PC-3 (cell line): ENCODE measurements around the gene PHF12. TPM values are rescaled to one million over a fixed set of nuclear protein-coding genes. Genes with fewer than 3 reads are reported as not detected.

ENCODE experiments used
- ATAC-seq: fragments of 200-7000 bp; cut with Tn5 transposase; 2 replicates; pipeline ENCODE4 v1.9.1; 2020; ENCODE audit warnings: mild to moderate bottlenecking, moderate library complexity
- BruUV-seq: library from RNA; stranded (reverse); fragments of 400-500 nt; replicated peaks from 2 replicates; lab custom pipeline; 2021; lab: Mats Ljungman, UMichigan
- CTCF ChIA-PET: fragments of 300-600 bp; sonication (Branson Sonifier 250); formaldehyde crosslinking; loops from one replicate; lab custom pipeline; 2022; ENCODE audit warnings: antibody characterized with exemption; lab: Charles Lee
- POLR2A ChIA-PET: fragments of 300-600 bp; sonication (Branson Sonifier 250); formaldehyde crosslinking; loops from one replicate; lab custom pipeline; 2022; ENCODE audit warnings: antibody characterized with exemption; ENCODE audit not compliant: unreplicated experiment; lab: Charles Lee
- DNase-seq: peaks from one replicate; pipeline ENCODE4 v3.0.0-alpha.2; 2015
- H2AFZ ChIP-seq: fragments of 300-600 bp; sonication (generic); 2 replicates; pipeline ENCODE4 v1.6.0; 2016; ENCODE audit warnings: antibody characterized with exemption, low read length
- H3F3A ChIP-seq: fragments of 300-600 bp; sonication (generic); one replicate; pipeline ENCODE4 v1.6.0; 2017; ENCODE audit warnings: antibody characterized with exemption, low read length, control low read depth, mild to moderate bottlenecking; ENCODE audit not compliant: unreplicated experiment
- H3K27ac ChIP-seq: fragments of 300-600 bp; sonication (generic); 2 replicates; pipeline ENCODE4 v1.5.1; 2016; ENCODE audit warnings: mild to moderate bottlenecking, low read length
- H3K27me3 ChIP-seq: fragments of 300-600 bp; sonication (generic); 2 replicates; pipeline ENCODE4 v1.6.1; 2016; ENCODE audit warnings: low read length, mixed read lengths
- H3K36me3 ChIP-seq: fragments of 300-600 bp; sonication (generic); 2 replicates; pipeline ENCODE4 v1.6.1; 2016; ENCODE audit warnings: low read depth, mixed run types, low read length, mixed read lengths
- H3K4me1 ChIP-seq: fragments of 300-600 bp; sonication (generic); 2 replicates; pipeline ENCODE4 v1.5.1; 2016; ENCODE audit warnings: low read length; ENCODE audit not compliant: insufficient read depth
- H3K4me2 ChIP-seq: fragments of 300-600 bp; sonication (generic); 2 replicates; pipeline ENCODE4 v1.6.0; 2016; ENCODE audit warnings: low read length
- H3K4me3 ChIP-seq: fragments of 300-600 bp; sonication (generic); 2 replicates; pipeline ENCODE4 v1.5.1; 2016; ENCODE audit warnings: mild to moderate bottlenecking, low read length, mixed read lengths
- H3K79me2 ChIP-seq: fragments of 300-600 bp; sonication (generic); 2 replicates; pipeline ENCODE4 v1.6.1; 2017; ENCODE audit warnings: low read length, mixed read lengths
- H3K9ac ChIP-seq: fragments of 300-600 bp; sonication (generic); 2 replicates; pipeline ENCODE4 v1.6.0; 2016; ENCODE audit warnings: mild to moderate bottlenecking, low read length
- H3K9me2 ChIP-seq: fragments of 300-600 bp; sonication (generic); replicated peaks from 2 replicates; pipeline ENCODE4 v1.6.1; 2016; ENCODE audit warnings: mixed run types, low read length, mixed read lengths
- H3K9me3 ChIP-seq: fragments of 300-600 bp; sonication (generic); 2 replicates; pipeline ENCODE4 v1.6.1; 2016; ENCODE audit warnings: low read length, mixed read lengths
- H4K20me1 ChIP-seq: fragments of 300-600 bp; sonication (generic); 2 replicates; pipeline ENCODE4 v1.6.1; 2016; ENCODE audit warnings: low read length, mixed read lengths
- EZH2 ChIP-seq: fragments of 300-600 bp; sonication (generic); IDR thresholded peaks from one replicate; pipeline ENCODE4 v1.6.1; 2017; ENCODE audit warnings: antibody characterized with exemption, mild to moderate bottlenecking, low read length; ENCODE audit not compliant: unreplicated experiment
- EZH2phosphoT487 ChIP-seq: fragments of 300-600 bp; sonication (generic); IDR thresholded peaks from 2 replicates; pipeline ENCODE4 v1.6.1; 2018; ENCODE audit warnings: mild to moderate bottlenecking, antibody characterized with exemption, low read length, borderline replicate concordance
- intact Hi-C: fragments of 100-400 bp; cut with micrococcal nuclease; formaldehyde crosslinking; loops from 2 replicates; pipeline ENCODE4 v1.9.0; 2023
- total RNA-seq: library from RNA; depleted of rRNA; stranded (reverse); fragments of >200 nt; gene quantifications from 2 replicates; pipeline ENCODE4 v1.2.3, GENCODE V29; 2014
- TF ChIP-seq, protein P1 (sequence below): fragments of 300-600 bp; sonication (generic); conservative IDR thresholded peaks from 2 replicates; pipeline ENCODE4 v1.5.1; 2017; ENCODE audit warnings: antibody characterized with exemption, low read depth, mild to moderate bottlenecking, low read length

The PHF12 gene
- total RNA-seq, 1 experiment from 2014 or later, result 25.0 TPM

DNA sequence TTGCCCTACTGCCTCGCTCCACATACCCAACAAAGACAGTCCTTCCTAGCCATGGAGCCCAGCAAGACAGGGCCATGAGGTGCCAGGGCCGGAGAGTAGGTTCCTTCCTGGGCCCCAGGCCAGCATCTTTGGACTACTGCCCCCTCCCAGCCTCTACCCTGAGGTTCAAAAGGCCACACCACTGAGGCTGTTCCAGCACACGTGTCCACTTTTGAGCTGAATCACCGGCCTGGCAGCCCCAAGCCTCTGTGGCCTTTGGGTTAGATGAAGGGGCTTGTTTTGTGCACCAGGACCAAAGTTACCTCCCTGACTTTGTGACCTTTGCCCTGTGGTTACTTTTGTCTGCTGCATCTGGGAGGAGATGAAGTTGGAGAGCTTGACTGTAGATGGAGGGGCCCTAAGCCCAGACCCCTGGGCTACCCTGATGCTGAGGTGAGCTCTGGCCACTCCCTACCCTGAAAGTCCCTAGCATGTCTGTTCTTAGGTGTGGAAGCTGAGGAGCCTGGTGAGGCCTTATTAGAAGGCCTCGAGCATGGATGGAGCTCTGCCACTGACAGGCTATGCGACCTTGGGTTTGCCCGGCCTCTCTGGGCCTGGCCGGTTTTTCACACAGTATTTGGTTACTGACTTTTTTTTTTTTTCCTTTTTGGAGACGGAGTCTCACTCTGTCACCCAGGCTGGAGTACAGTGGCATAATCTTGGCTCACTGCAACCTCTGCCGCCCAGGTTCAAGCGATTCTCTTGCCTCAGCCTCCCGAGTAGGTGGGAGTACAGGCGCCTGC, 42.5 kb upstream of the PHF12 start:
- no peak for ATAC-seq
- no peak for TF ChIP-seq EZH2
- TF ChIP-seq EZH2phosphoT487, result no peak
- TF ChIP-seq, protein P1, sequence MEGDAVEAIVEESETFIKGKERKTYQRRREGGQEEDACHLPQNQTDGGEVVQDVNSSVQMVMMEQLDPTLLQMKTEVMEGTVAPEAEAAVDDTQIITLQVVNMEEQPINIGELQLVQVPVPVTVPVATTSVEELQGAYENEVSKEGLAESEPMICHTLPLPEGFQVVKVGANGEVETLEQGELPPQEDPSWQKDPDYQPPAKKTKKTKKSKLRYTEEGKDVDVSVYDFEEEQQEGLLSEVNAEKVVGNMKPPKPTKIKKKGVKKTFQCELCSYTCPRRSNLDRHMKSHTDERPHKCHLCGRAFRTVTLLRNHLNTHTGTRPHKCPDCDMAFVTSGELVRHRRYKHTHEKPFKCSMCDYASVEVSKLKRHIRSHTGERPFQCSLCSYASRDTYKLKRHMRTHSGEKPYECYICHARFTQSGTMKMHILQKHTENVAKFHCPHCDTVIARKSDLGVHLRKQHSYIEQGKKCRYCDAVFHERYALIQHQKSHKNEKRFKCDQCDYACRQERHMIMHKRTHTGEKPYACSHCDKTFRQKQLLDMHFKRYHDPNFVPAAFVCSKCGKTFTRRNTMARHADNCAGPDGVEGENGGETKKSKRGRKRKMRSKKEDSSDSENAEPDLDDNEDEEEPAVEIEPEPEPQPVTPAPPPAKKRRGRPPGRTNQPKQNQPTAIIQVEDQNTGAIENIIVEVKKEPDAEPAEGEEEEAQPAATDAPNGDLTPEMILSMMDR, result no peak
- Histone ChIP-seq H2AFZ (no peak overlapping the region), H3K4me3 (no peak overlapping the region), H3K79me2 (no peaks in the 10 kb centered on the region), H3K9me2 (no peaks in the 10 kb centered on the region), H3K36me3 (no peaks in the 10 kb centered on the region), H3K27ac (no peak overlapping the region), H3K27me3 (no peaks in the 10 kb centered on the region), H3K9ac (no peak overlapping the region), H3F3A (no peaks in the 10 kb centered on the region), H3K4me2 (no peak overlapping the region), H3K9me3 (no peaks in the 10 kb centered on the region), H4K20me1 (no peaks in the 10 kb centered on the region), H3K4me1 (no peaks in the 10 kb centered on the region)
- BruUV-seq, result no TSS peak
- intact Hi-C loops, result no loop called here
- DNase-seq, result no peak
- ChIA-PET CTCF (no interaction called here), POLR2A (no interaction called here)

DNA sequence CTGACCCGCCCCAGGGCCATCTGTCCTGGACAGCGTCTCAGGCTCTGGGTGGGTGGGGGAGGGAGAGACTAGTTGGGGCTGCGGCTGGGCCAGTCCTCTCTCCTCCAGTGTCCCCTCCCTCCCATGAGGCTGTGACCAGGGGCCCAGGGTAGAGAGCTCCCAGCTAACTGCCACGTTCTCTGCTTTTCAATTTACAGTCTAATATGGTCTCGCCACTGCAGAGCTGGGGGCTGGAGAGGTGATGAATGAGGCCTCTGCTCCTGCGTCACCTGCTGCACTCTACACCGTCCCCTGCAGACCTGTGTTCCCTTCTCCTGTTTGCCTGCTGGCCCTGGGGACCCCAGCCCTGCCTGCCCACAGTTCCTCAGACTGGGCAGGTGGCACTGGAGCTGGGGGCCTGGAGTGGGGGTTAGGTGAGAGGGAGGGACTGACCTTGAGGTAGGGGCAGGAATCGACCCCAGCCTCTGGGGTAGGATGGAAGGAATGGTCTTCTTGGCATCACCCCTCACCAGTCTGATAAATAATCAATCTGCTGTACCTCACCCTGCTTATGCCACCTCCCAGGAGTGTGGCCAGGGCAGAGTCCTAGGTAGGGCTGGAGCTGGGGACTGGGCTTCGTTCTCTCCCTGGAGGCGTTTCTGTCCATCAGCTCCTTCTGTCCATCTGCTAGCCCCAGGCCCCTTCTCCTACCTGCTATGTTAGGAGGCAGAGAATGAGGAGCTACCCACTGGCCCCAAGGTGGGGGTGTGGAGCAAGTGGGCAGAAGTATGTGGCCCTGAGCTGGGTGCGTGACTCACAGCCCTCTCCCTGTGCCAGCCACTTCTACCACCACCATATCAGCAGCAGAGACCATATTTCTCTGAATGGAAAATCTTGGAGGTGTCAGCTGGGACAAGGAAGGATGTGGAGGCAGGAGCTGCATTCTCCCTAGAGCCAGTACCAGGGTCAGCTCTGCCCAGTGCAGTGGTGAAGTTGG, 41.6 kb upstream of the PHF12 start:
- H3K9me2 ChIP-seq, result no peaks in the 10 kb centered on the region
- no peaks in the 10 kb centered on the region for H3F3A ChIP-seq
- no peak overlapping the region for H3K9ac ChIP-seq
- TF ChIP-seq EZH2 (no peak), EZH2phosphoT487 (no peak)
- TF ChIP-seq, protein P1, result no peak
- H3K4me1 ChIP-seq, result no peaks in the 10 kb centered on the region
- no peaks in the 10 kb centered on the region for H3K27me3 ChIP-seq
- no peak overlapping the region for H3K27ac ChIP-seq
- no peaks in the 10 kb centered on the region for H4K20me1 ChIP-seq
- H3K9me3 ChIP-seq, result no peaks in the 10 kb centered on the region
- ChIA-PET CTCF (no interaction called here), POLR2A (no interaction called here)
- H3K79me2 ChIP-seq, result no peaks in the 10 kb centered on the region
- no peak overlapping the region for H3K4me3 ChIP-seq
- intact Hi-C loops, result no loop called here
- H3K36me3 ChIP-seq, result no peaks in the 10 kb centered on the region
- no peak overlapping the region for H3K4me2 ChIP-seq
- no peak for DNase-seq
- no TSS peak for BruUV-seq
- H2AFZ ChIP-seq, result no peak overlapping the region
- no peak for ATAC-seq
